ENCODE results near the gene ZBTB44. TPM values are rescaled to one million over a fixed set of nuclear protein-coding genes. Genes with fewer than 3 reads are reported as not detected.

ZBTB44 gene
- total RNA-seq, 1 donor from 2014 or later = 32.6 TPM

GRCh38 chr11:130202818-130203689 lies 111.7 kb downstream of the ZBTB44 start:
- Mint-ChIP-seq H3K27ac (ENCODE audit: unreplicated experiment) (no peak overlapping the region), H3K4me1 (ENCODE audit: unreplicated experiment) (no peaks in the 10 kb centered on the region), H3K4me3 (ENCODE audit: unreplicated experiment) (no peak overlapping the region), H3K36me3 (ENCODE audit: low read depth, unreplicated experiment) (peaks cover 17% of the 10 kb centered on the region), H3K9me3 (ENCODE audit: unreplicated experiment) (peaks cover 4% of the 10 kb centered on the region), H3K27me3 (ENCODE audit: unreplicated experiment) (peaks cover 1% of the 10 kb centered on the region)
- no peak for TF ChIP-seq CTCF (IDR thresholded peaks at IDR 0.05; ENCODE audit: unreplicated experiment)
- no peak for DNase-seq (ENCODE audit: low spot score)

GRCh38 chr11:130202009-130202817 lies 112.5 kb downstream of the ZBTB44 start:
- Mint-ChIP-seq H3K4me3 (ENCODE audit: unreplicated experiment) (peak overlapping the region; percentile 49), H3K27ac (ENCODE audit: unreplicated experiment) (no peak overlapping the region), H3K27me3 (ENCODE audit: unreplicated experiment) (peaks cover 1% of the 10 kb centered on the region), H3K36me3 (ENCODE audit: low read depth, unreplicated experiment) (peaks cover 18% of the 10 kb centered on the region), H3K9me3 (ENCODE audit: unreplicated experiment) (peaks cover 4% of the 10 kb centered on the region), H3K4me1 (ENCODE audit: unreplicated experiment) (no peaks in the 10 kb centered on the region)
- no peak for TF ChIP-seq CTCF (IDR thresholded peaks at IDR 0.05; ENCODE audit: unreplicated experiment)
- DNase-seq (ENCODE audit: low spot score) = no peak

- DNase-seq (ENCODE audit: low spot score) = no peak
- no peak for TF ChIP-seq CTCF (IDR thresholded peaks at IDR 0.05; ENCODE audit: unreplicated experiment)
- Mint-ChIP-seq H3K36me3 (ENCODE audit: low read depth, unreplicated experiment) (peaks cover 19% of the 10 kb centered on the region), H3K9me3 (ENCODE audit: unreplicated experiment) (peaks cover 4% of the 10 kb centered on the region), H3K27ac (ENCODE audit: unreplicated experiment) (no peak overlapping the region), H3K4me3 (ENCODE audit: unreplicated experiment) (no peak overlapping the region), H3K27me3 (ENCODE audit: unreplicated experiment) (peaks cover 1% of the 10 kb centered on the region), H3K4me1 (ENCODE audit: unreplicated experiment) (no peaks in the 10 kb centered on the region)
Observed at GRCh38 chr11:130201026-130201425, 113.7 kb downstream of the ZBTB44 start.

GRCh38 chr11:130199792-130200191 lies 114.9 kb downstream of the ZBTB44 start:
- no peaks in the 10 kb centered on the region for H3K4me1 Mint-ChIP-seq (ENCODE audit: unreplicated experiment)
- no peak overlapping the region for H3K27ac Mint-ChIP-seq (ENCODE audit: unreplicated experiment)
- DNase-seq (ENCODE audit: low spot score) = no peak
- H3K9me3 Mint-ChIP-seq (ENCODE audit: unreplicated experiment) = peaks cover 4% of the 10 kb centered on the region
- H3K27me3 Mint-ChIP-seq (ENCODE audit: unreplicated experiment) = peaks cover under 1% of the 10 kb centered on the region
- H3K4me3 Mint-ChIP-seq (ENCODE audit: unreplicated experiment) = no peak overlapping the region
- peaks cover 19% of the 10 kb centered on the region for H3K36me3 Mint-ChIP-seq (ENCODE audit: low read depth, unreplicated experiment)
- no peak for TF ChIP-seq CTCF (IDR thresholded peaks at IDR 0.05; ENCODE audit: unreplicated experiment)

Measured in endothelial cell (in vitro differentiated cells).